ENCODE data around the gene PRCD.
A peak's percentile ranks its signal among the peaks of the same experiment; 100 is the strongest.
"Not testable (repeated sequence)": the region's sequence is repeated elsewhere in the genome, so short reads cannot be mapped to it uniquely, and the experiment has no call there.

PRCD gene

GRCh38 chr17:76527430-76528111 lies 12.3 kb upstream of the PRCD start:
- DNase-seq (ENCODE audit: low spot score): no peak

GRCh38 chr17:76528156-76528527 lies 11.7 kb upstream of the PRCD start:
- DNase-seq (ENCODE audit: low spot score): no peak

- peak; percentile 26 for DNase-seq (ENCODE audit: low spot score)
These were observed 11.2 kb upstream of the PRCD start for GRCh38 chr17:76528528-76529223.

- DNase-seq (ENCODE audit: low spot score): peak; percentile 92
These were observed 10.4 kb upstream of the PRCD start for GRCh38 chr17:76529224-76530094.

- peak; percentile 63 for DNase-seq (ENCODE audit: low spot score)
These were observed 9.6 kb upstream of the PRCD start for GRCh38 chr17:76530095-76530723.

- no peak for DNase-seq (ENCODE audit: low spot score)
These were observed 8.9 kb upstream of the PRCD start for GRCh38 chr17:76530811-76531485.

- no peak for DNase-seq (ENCODE audit: low spot score)
These were observed 8.3 kb upstream of the PRCD start for GRCh38 chr17:76531486-76532038.

GRCh38 chr17:76532072-76532651 lies 7.7 kb upstream of the PRCD start:
- DNase-seq (ENCODE audit: low spot score): no peak

- not testable (repeated sequence) for DNase-seq (ENCODE audit: low spot score)
These were observed 6.0 kb upstream of the PRCD start for GRCh38 chr17:76533640-76534359.

- no peak for DNase-seq (ENCODE audit: low spot score)
These were observed 4.8 kb upstream of the PRCD start for GRCh38 chr17:76534831-76535732.

GRCh38 chr17:76535788-76536510 lies 3.9 kb upstream of the PRCD start:
- no peak for DNase-seq (ENCODE audit: low spot score)

- DNase-seq (ENCODE audit: low spot score): no peak
These were observed 3.1 kb upstream of the PRCD start for GRCh38 chr17:76536511-76537287.

GRCh38 chr17:76537288-76537577 lies 2.6 kb upstream of the PRCD start:
- DNase-seq (ENCODE audit: low spot score): peak; percentile 70

GRCh38 chr17:76537578-76538280 lies 2.1 kb upstream of the PRCD start, which contains the start of gene CYGB:
TSS of gene CYGB (minus strand) at chr17:76537709. CDS start at chr17:76537542, 167 bp downstream.
- DNase-seq (ENCODE audit: low spot score): peak; percentile 44

GRCh38 chr17:76538281-76538931 lies 1.4 kb upstream of the PRCD start:
- no peak for DNase-seq (ENCODE audit: low spot score)

GRCh38 chr17:76538941-76539570 lies 788 bp upstream of the PRCD start:
- no peak for DNase-seq (ENCODE audit: low spot score)

Data from GM03348 (cell line).